Effector memory CD8-positive, alpha-beta T cell (primary cell): ENCODE data around the gene TCF19.

Experiments used
- ATAC-seq: fragments of 150-1000 bp; cut with Tn5 transposase; replicated peaks from 2 replicates; pipeline ENCODE4 v1.10.0; 2021; ENCODE audit warnings: mild to moderate bottlenecking, moderate library complexity
- DNase-seq, 3 experiments: peaks; one replicate each; pipeline ENCODE4 v3.0.0; 2021
- H3K27ac Mint-ChIP-seq, 2 donors: one replicate each; pipeline ENCODE4 v1.8.0; 2022; ENCODE audit warnings: mild to moderate bottlenecking in 2 of 2, mixed read lengths in 2 of 2, moderate library complexity in 2 of 2
- H3K27me3 Mint-ChIP-seq, 2 donors: one replicate each; pipeline ENCODE4 v1.8.0; 2022; ENCODE audit warnings: mixed read lengths in 2 of 2
- H3K36me3 Mint-ChIP-seq: one replicate; pipeline ENCODE4 v1.8.0; 2022; ENCODE audit warnings: mild to moderate bottlenecking, moderate library complexity, mixed read lengths; ENCODE audit not compliant: insufficient read depth
- H3K4me1 Mint-ChIP-seq, 2 donors: one replicate each; pipeline ENCODE4 v1.8.0; 2022; ENCODE audit warnings: low read depth in 2 of 2, mixed read lengths in 2 of 2
- H3K4me3 Mint-ChIP-seq, 2 donors: one replicate each; pipeline ENCODE4 v1.8.0; 2022; ENCODE audit warnings: mild to moderate bottlenecking in 2 of 2, mixed read lengths in 2 of 2, moderate library complexity in 2 of 2
- H3K9me3 Mint-ChIP-seq, 2 donors: one replicate each; pipeline ENCODE4 v1.8.0; 2022; ENCODE audit warnings: mixed read lengths in 2 of 2

TCF19 gene

DNA sequence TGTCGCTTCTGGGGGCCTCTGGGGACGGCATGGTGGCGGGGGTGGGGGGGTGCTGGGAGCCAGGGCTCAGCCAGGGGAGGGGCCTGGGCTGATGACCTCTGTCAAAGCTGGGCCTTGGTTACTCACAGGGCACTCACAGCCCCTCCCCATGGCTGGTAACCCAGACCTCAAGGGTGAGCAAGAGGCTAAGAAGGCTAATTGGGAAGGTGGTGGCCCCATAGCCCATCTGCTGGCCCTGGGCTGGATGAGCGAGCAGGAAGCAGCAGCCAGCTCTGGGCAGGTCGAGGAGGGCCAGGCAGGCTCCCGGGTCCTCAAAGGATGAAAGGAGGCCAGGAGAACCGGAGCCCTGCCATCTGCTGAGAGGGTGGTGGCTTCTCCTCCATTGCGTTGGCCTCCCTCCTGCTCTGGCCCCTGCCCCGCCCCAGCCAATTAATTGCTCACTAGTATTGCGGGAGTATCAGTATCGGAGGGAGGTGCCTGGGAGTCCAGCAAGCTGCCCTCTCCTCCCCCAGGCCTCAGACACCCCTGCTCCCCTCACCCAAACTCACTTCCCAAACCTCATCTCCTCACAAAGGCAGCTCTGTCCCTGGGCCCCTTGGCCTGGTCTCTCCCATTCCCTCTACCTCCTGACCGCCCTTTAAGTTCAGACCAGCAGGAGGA lies 37.1 kb upstream of the TCF19 start:
- no peak for ATAC-seq

DNA sequence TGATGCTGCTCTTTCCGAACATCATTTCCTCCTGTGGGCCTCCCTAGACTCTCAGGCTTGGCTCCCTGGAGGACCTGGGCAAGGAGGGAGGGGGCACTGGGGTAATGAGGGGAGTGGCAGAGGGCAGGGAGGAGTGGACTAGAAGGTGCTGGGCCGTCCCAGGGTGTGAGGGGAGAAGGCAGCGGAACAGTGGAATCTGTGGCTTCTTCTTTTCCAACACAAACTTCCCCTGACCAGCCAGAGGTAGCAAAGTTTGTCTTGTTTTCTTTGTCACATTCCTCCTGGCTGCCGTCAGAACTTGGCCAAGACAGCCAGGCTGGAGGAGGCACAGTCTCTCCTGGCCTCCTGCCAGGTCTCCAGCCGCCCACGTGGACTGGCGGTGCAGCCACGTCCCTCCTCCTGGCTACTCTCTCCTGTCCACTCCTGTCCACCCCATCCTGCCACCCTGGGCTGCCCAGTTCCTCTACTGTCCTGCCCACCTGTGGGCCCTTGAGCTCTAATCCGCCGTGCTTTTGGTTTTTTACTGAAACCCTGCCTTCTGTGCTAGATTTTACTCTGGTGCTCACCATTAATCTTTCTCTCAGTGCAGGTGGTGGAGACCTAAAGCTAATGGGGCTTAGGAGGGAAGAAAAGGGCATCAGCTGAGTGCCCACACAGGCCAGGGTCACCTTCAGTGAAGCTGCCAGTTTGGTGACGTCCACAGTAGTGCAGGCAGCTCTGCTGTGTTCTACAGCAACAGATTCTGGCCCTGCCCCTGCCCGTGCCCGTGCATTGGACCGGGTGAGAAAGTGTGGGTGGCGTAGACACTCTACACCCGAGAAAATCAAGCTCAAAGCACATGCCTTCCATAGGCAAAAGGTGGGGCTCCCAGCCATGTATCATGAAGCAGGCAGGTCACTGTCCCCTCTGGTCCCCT lies 35.3 kb upstream of the TCF19 start:
- ATAC-seq (no peak), DNase-seq (no peak)
- peaks cover 2 to 7% of the 10 kb centered on the region in 2 donors for H3K4me1 Mint-ChIP-seq
- no peak overlapping the region for H3K4me3 Mint-ChIP-seq
- H3K36me3 Mint-ChIP-seq, result peaks cover 3% of the 10 kb centered on the region
- H3K27me3 Mint-ChIP-seq, result peaks cover 22 to 63% of the 10 kb centered on the region in 2 donors
- no peaks in the 10 kb centered on the region for H3K9me3 Mint-ChIP-seq
- H3K27ac Mint-ChIP-seq, result no peak overlapping the region

More for the DNA sequence above, 37.1 kb upstream of the TCF19 start:
- Mint-ChIP-seq H3K27ac (no peak overlapping the region), H3K4me3 (no peak overlapping the region), H3K36me3 (peaks cover 3% of the 10 kb centered on the region), H3K4me1 (peaks cover 0 to 4% of the 10 kb centered on the region in 2 donors), H3K27me3 (peaks cover 18 to 71% of the 10 kb centered on the region in 2 donors), H3K9me3 (no peaks in the 10 kb centered on the region)
- no peak for DNase-seq

GRCh38 chr6:31125162-31125561 lies 33.2 kb upstream of the TCF19 start:
- DNase-seq (no peak), ATAC-seq (no peak)
- Mint-ChIP-seq H3K4me3 (no peak overlapping the region), H3K36me3 (peaks cover 3% of the 10 kb centered on the region), H3K4me1 (peaks cover 5 to 10% of the 10 kb centered on the region in 2 donors), H3K9me3 (no peaks in the 10 kb centered on the region), H3K27me3 (peaks cover 19 to 59% of the 10 kb centered on the region in 2 donors), H3K27ac (no peak overlapping the region)

GRCh38 chr6:31125586-31126363 lies 32.6 kb upstream of the TCF19 start:
- no peak overlapping the region for H3K4me3 Mint-ChIP-seq
- ATAC-seq (no peak), DNase-seq (no peak)
- no peak overlapping the region for H3K27ac Mint-ChIP-seq
- peaks cover 5 to 10% of the 10 kb centered on the region in 2 donors for H3K4me1 Mint-ChIP-seq
- peaks cover 3% of the 10 kb centered on the region for H3K36me3 Mint-ChIP-seq
- H3K27me3 Mint-ChIP-seq, result peaks cover 19 to 54% of the 10 kb centered on the region in 2 donors
- H3K9me3 Mint-ChIP-seq, result no peaks in the 10 kb centered on the region

GRCh38 chr6:31126396-31127175 lies 31.8 kb upstream of the TCF19 start:
- H3K27ac Mint-ChIP-seq, result no peak overlapping the region
- peaks cover 17 to 52% of the 10 kb centered on the region in 2 donors for H3K27me3 Mint-ChIP-seq
- H3K36me3 Mint-ChIP-seq, result peaks cover 3% of the 10 kb centered on the region
- peaks cover 5 to 10% of the 10 kb centered on the region in 2 donors for H3K4me1 Mint-ChIP-seq
- H3K4me3 Mint-ChIP-seq, result no peak overlapping the region
- ATAC-seq, result no peak
- DNase-seq, result no peak
- H3K9me3 Mint-ChIP-seq, result no peaks in the 10 kb centered on the region

GRCh38 chr6:31128093-31128676 lies 30.2 kb upstream of the TCF19 start:
- peak; percentile 69 to 78 (median 70) for DNase-seq
- no peaks in the 10 kb centered on the region for H3K9me3 Mint-ChIP-seq

GRCh38 chr6:31129130-31129529 lies 29.3 kb upstream of the TCF19 start:
- H3K27me3 Mint-ChIP-seq, result peaks cover 12 to 31% of the 10 kb centered on the region in 2 donors
- DNase-seq (no peak), ATAC-seq (no peak)
- no peak overlapping the region for H3K27ac Mint-ChIP-seq
- peaks cover 5 to 10% of the 10 kb centered on the region in 2 donors for H3K4me1 Mint-ChIP-seq
- no peaks in the 10 kb centered on the region for H3K36me3 Mint-ChIP-seq
- H3K4me3 Mint-ChIP-seq, result no peak overlapping the region
- no peaks in the 10 kb centered on the region for H3K9me3 Mint-ChIP-seq

More at GRCh38 chr6:31128093-31128676, 30.2 kb upstream of the TCF19 start:
- no peak overlapping the region for H3K4me3 Mint-ChIP-seq
- peaks cover 12 to 36% of the 10 kb centered on the region in 2 donors for H3K27me3 Mint-ChIP-seq
- peak; percentile 75 for ATAC-seq
- H3K4me1 Mint-ChIP-seq, result peaks cover 5 to 10% of the 10 kb centered on the region in 2 donors
- H3K36me3 Mint-ChIP-seq, result peaks cover 3% of the 10 kb centered on the region
- H3K27ac Mint-ChIP-seq, result no peak overlapping the region

DNA sequence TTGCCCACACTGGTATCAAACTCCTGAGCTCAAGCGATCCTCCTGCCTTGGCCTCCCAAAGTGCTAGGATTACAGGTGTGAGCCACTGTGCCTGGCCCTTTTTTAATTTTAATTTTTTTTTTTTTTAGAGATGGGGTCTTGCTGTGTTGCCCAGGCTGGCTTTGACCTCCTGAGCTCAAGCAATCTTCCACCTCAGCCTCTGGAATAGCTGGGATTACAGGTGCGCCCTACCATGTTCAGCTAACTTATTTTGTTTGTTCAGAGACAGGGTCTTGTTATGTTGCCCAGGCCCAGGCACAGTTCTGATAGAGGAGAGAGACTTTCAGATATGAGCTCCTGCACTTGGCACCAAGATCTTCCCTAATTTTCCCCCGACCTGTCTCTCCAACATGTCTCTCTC lies 27.6 kb upstream of the TCF19 start:
- Mint-ChIP-seq H3K9me3 (no peaks in the 10 kb centered on the region), H3K36me3 (no peaks in the 10 kb centered on the region), H3K27ac (no peak overlapping the region), H3K27me3 (peaks cover 12 to 24% of the 10 kb centered on the region in 2 donors), H3K4me1 (peaks cover 5 to 6% of the 10 kb centered on the region in 2 donors), H3K4me3 (no peak overlapping the region)
- ATAC-seq (no peak), DNase-seq (no peak)

GRCh38 chr6:31131595-31131994 lies 26.8 kb upstream of the TCF19 start:
- peaks cover 5 to 6% of the 10 kb centered on the region in 2 donors for H3K4me1 Mint-ChIP-seq
- ATAC-seq (no peak), DNase-seq (no peak)
- H3K4me3 Mint-ChIP-seq, result no peak overlapping the region
- no peaks in the 10 kb centered on the region for H3K9me3 Mint-ChIP-seq
- H3K27ac Mint-ChIP-seq, result no peak overlapping the region
- peaks cover 11 to 22% of the 10 kb centered on the region in 2 donors for H3K27me3 Mint-ChIP-seq
- H3K36me3 Mint-ChIP-seq, result no peaks in the 10 kb centered on the region

GRCh38 chr6:31132806-31133205 lies 25.6 kb upstream of the TCF19 start:
- Mint-ChIP-seq H3K4me3 (no peak overlapping the region), H3K27me3 (peaks cover 5 to 27% of the 10 kb centered on the region in 2 donors), H3K27ac (no peak overlapping the region), H3K4me1 (peaks cover 9 to 11% of the 10 kb centered on the region in 2 donors), H3K9me3 (no peaks in the 10 kb centered on the region), H3K36me3 (no peaks in the 10 kb centered on the region)
- DNase-seq (no peak), ATAC-seq (no peak)

- Mint-ChIP-seq H3K4me1 (peaks cover 4 to 7% of the 10 kb centered on the region in 2 donors), H3K9me3 (no peaks in the 10 kb centered on the region), H3K27ac (no peak overlapping the region), H3K36me3 (no peaks in the 10 kb centered on the region), H3K4me3 (no peak overlapping the region), H3K27me3 (peaks cover 0 to 9% of the 10 kb centered on the region in 2 donors)
- DNase-seq, result no peak
- no peak for ATAC-seq
Measured at GRCh38 chr6:31135710-31136109, 22.7 kb upstream of the TCF19 start.

DNA sequence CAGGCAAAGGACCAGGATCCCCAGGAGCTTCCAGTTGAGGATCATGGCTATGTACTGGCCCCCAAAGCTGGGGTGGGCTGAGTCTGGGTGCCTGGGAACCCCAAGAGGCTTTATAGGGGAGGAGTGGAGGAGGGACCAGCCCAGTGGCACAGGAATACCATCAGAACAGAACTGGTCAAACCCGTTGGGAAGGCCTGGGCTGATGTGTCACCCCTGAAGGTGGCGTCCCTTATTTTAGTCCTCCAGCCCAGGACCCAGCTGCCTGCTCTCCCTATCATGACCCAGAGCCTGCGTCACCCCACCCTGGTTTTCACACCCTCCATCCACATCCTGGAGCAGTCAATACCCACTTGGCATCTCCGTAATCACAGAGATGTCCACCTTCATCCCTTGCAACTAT lies 19.4 kb upstream of the TCF19 start, which contains the start of gene PSORS1C2:
PSORS1C2 (minus strand) TSS at position 85 of the 400 bp plus-strand sequence; CDS start at position 45, 40 bp downstream.
- no peak for ATAC-seq
- H3K36me3 Mint-ChIP-seq, result no peaks in the 10 kb centered on the region
- H3K27ac Mint-ChIP-seq, result no peak within 1 kb of the TSS
- H3K4me1 Mint-ChIP-seq, result peaks cover 4 to 7% of the 10 kb centered on the region in 2 donors
- peak within 1 kb of the TSS; percentile 56 to 76 for H3K4me3 Mint-ChIP-seq
- peaks cover 0 to 9% of the 10 kb centered on the region in 2 donors for H3K27me3 Mint-ChIP-seq
- H3K9me3 Mint-ChIP-seq, result no peaks in the 10 kb centered on the region
- no peak for DNase-seq
